ENCODE data around the gene INPP1. TPM values are rescaled to one million over a fixed set of nuclear protein-coding genes. Genes with fewer than 3 reads are reported as not detected.

INPP1 gene
- total RNA-seq, 3 donors from 2014 or later = 31.3 to 37.7 (median 36.3) TPM

GRCh38 chr2:190378880-190379237, 35.5 kb downstream of the INPP1 start:
- Histone ChIP-seq H3K4me1 (ENCODE audit: low read depth) (peaks cover 3% of the 10 kb centered on the region), H3K4me3 (no peak overlapping the region), H3K9me3 (no peaks in the 10 kb centered on the region), H3K36me3 (ENCODE audit: low read depth) (no peaks in the 10 kb centered on the region)
- no peak for TF ChIP-seq CTCF (IDR thresholded peaks at IDR 0.05)
- DNase-seq (no peak), ATAC-seq (no peak)
- intact Hi-C loops (cut with DNase I, micrococcal nuclease) = no loop called here

GRCh38 chr2:190379249-190379964, 36.0 kb downstream of the INPP1 start:
- no peak overlapping the region for H3K4me3 ChIP-seq
- intact Hi-C loops (cut with DNase I, micrococcal nuclease) = no loop called here
- ATAC-seq = peak; percentile 52

GRCh38 chr2:190380962-190381412, 37.6 kb downstream of the INPP1 start:
- ATAC-seq (no peak), DNase-seq (no peak)
- intact Hi-C loops (cut with DNase I, micrococcal nuclease) = loop anchor here in 1 of 2 donors (5.0 kb wide), 1 partner anchor 131 kb away; no protein-coding TSS in a partner anchor
- H3K4me1 ChIP-seq (ENCODE audit: low read depth) = peaks cover 3% of the 10 kb centered on the region
- no peak overlapping the region for H3K4me3 ChIP-seq
- no peak for TF ChIP-seq CTCF (IDR thresholded peaks at IDR 0.05)
- no peaks in the 10 kb centered on the region for H3K9me3 ChIP-seq
- no peaks in the 10 kb centered on the region for H3K36me3 ChIP-seq (ENCODE audit: low read depth)

More at GRCh38 chr2:190379249-190379964, 36.0 kb downstream of the INPP1 start:
- Histone ChIP-seq H3K4me1 (ENCODE audit: low read depth) (peaks cover 3% of the 10 kb centered on the region), H3K9me3 (no peaks in the 10 kb centered on the region), H3K36me3 (ENCODE audit: low read depth) (no peaks in the 10 kb centered on the region)
- peak in 1 of 3 donors; percentile 6 for DNase-seq
- no peak for TF ChIP-seq CTCF (IDR thresholded peaks at IDR 0.05)

- DNase-seq = peak in 1 of 3 donors; percentile 76
- TF ChIP-seq CTCF (IDR thresholded peaks at IDR 0.05) = no peak
- intact Hi-C loops (cut with DNase I, micrococcal nuclease) = loop anchor here in 1 of 2 donors (5.0 kb wide), 1 partner anchor 129 kb away; no protein-coding TSS in a partner anchor
- Histone ChIP-seq H3K9me3 (no peaks in the 10 kb centered on the region), H3K4me1 (ENCODE audit: low read depth) (peaks cover 3% of the 10 kb centered on the region), H3K36me3 (ENCODE audit: low read depth) (no peaks in the 10 kb centered on the region), H3K4me3 (no peak overlapping the region)
- peak; percentile 89 for ATAC-seq
These were observed 39.5 kb downstream of the INPP1 start for GRCh38 chr2:190382851-190383250.

GRCh38 chr2:190387422-190387821, 44.0 kb downstream of the INPP1 start:
- no peak for TF ChIP-seq CTCF (IDR thresholded peaks at IDR 0.05)
- DNase-seq = no peak
- intact Hi-C loops (cut with DNase I, micrococcal nuclease) = no loop called here

More at GRCh38 chr2:190387422-190387821, 44.0 kb downstream of the INPP1 start:
- Histone ChIP-seq H3K4me3 (no peak overlapping the region), H3K4me1 (ENCODE audit: low read depth) (peaks cover 3% of the 10 kb centered on the region), H3K36me3 (ENCODE audit: low read depth) (no peaks in the 10 kb centered on the region), H3K9me3 (no peaks in the 10 kb centered on the region)
- ATAC-seq = no peak
